B cell (primary cell): ENCODE data around the gene FLNB. TPM values are rescaled to one million over a fixed set of nuclear protein-coding genes. Genes with fewer than 3 reads are reported as not detected.
A peak's percentile ranks its signal among the peaks of the same experiment; 100 is the strongest.
"Not testable (repeated sequence)": the region's sequence is repeated elsewhere in the genome, so short reads cannot be mapped to it uniquely, and the experiment has no call there.

Experiments used
- ATAC-seq: fragments of 200-7000 bp; cut with Tn5 transposase; one replicate; pipeline ENCODE4 v1.10.0; 2021; ENCODE audit warnings: low read depth, mild to moderate bottlenecking, moderate number of reproducible peaks, moderate library complexity
- CTCF ChIA-PET: fragments of 350-600 bp; sonication (Branson Sonifier 250); formaldehyde crosslinking; loops from one replicate; lab custom pipeline; 2021; ENCODE audit warnings: antibody characterized with exemption, inconsistent platforms; lab: Charles Lee
- POLR2A ChIA-PET: fragments of 350-600 bp; sonication (Branson Sonifier 250); formaldehyde crosslinking; loops from one replicate; lab custom pipeline; 2021; ENCODE audit warnings: antibody characterized with exemption; lab: Charles Lee
- DNase-seq: peaks from one replicate; pipeline ENCODE4 v3.0.0; 2013
- H2AFZ ChIP-seq: 2 replicates; pipeline ENCODE4 v1.6.1; 2012; ENCODE audit warnings: mild to moderate bottlenecking, low read depth, low read length; ENCODE audit not compliant: insufficient read depth, poor library complexity, severe bottlenecking
- H3K27ac ChIP-seq, 2 donors: 1 replicate in 1 of 2; 2 replicates in 1 of 2; pipeline ENCODE4 v1.5.1; 2012 to 2013; ENCODE audit warnings: low read length in 2 of 2, mild to moderate bottlenecking in 2 of 2, moderate library complexity in 1 of 2
- H3K27me3 ChIP-seq, 4 experiments: fragments of 200-600 bp in 1 of 4; sonication (generic) in 1 of 4; replicated peaks in 1 of 4; 1 replicate in 2 of 4; 2 replicates in 2 of 4; pipeline versions ENCODE4 v1.6.1 to v1.7.0; 2013 to 2016; ENCODE audit warnings: low read length in 3 of 4, mild to moderate bottlenecking in 2 of 4, mixed read lengths in 1 of 4, moderate library complexity in 1 of 4; ENCODE audit not compliant: insufficient read depth in 4 of 4, control insufficient read depth in 3 of 4; ENCODE audit errors: control extremely low read depth in 1 of 4
- H3K36me3 ChIP-seq, 2 experiments: replicated peaks in 1 of 2; 1 replicate in 1 of 2; 2 replicates in 1 of 2; pipeline versions ENCODE4 v1.6.1 to v1.7.1; 2013; ENCODE audit warnings: low read length in 1 of 2; ENCODE audit not compliant: insufficient read depth in 2 of 2, control insufficient read depth in 1 of 2; ENCODE audit errors: control extremely low read depth in 1 of 2, extremely low read depth in 1 of 2
- H3K4me1 ChIP-seq, 2 donors: fragments of 200-600 bp in 1 of 2; sonication (generic) in 1 of 2; 1 replicate in 1 of 2; 2 replicates in 1 of 2; pipeline versions ENCODE4 v1.5.1 to v1.6.1; 2013 to 2017; ENCODE audit warnings: low read length in 2 of 2; ENCODE audit not compliant: control insufficient read depth in 2 of 2, insufficient read depth in 2 of 2
- H3K4me2 ChIP-seq: replicated peaks from 2 replicates; pipeline ENCODE3; 2012; ENCODE audit warnings: mild to moderate bottlenecking, low read depth, low read length; ENCODE audit not compliant: poor library complexity, severe bottlenecking
- H3K4me3 ChIP-seq, 5 experiments: fragments of 200-600 bp in 1 of 5; sonication (generic) in 1 of 5; 1 replicate in 3 of 5; 2 replicates in 2 of 5; pipeline versions ENCODE4 v1.5.1 to v1.7.0; 2011 to 2016; ENCODE audit warnings: low read length in 4 of 5, mild to moderate bottlenecking in 4 of 5, low read depth in 2 of 5, control low read depth in 1 of 5, moderate library complexity in 1 of 5; ENCODE audit not compliant: insufficient read depth in 1 of 5; ENCODE audit errors: control extremely low read depth in 1 of 5, extremely low read depth in 1 of 5
- H3K79me2 ChIP-seq: fragments of 200-600 bp; sonication (generic); one replicate; pipeline ENCODE4 v1.6.0; 2016; ENCODE audit warnings: low read length; ENCODE audit not compliant: control insufficient read depth, insufficient read depth
- H3K9ac ChIP-seq: fragments of 200-600 bp; sonication (generic); 2 replicates; pipeline ENCODE4 v1.6.1; 2017; ENCODE audit warnings: mild to moderate bottlenecking, low read length, moderate library complexity
- H3K9me3 ChIP-seq, 3 donors: one replicate each; pipeline versions ENCODE4 v1.6.1 to v1.7.1; 2013; ENCODE audit warnings: low read length in 2 of 3; ENCODE audit not compliant: control insufficient read depth in 2 of 3, insufficient read depth in 1 of 3; ENCODE audit errors: control extremely low read depth in 1 of 3
- H4K20me1 ChIP-seq: 2 replicates; pipeline ENCODE4 v1.6.0; 2012; ENCODE audit warnings: mild to moderate bottlenecking, low read length; ENCODE audit not compliant: insufficient read depth, control insufficient read depth, poor library complexity, severe bottlenecking
- H3K27ac Mint-ChIP-seq: one replicate; pipeline ENCODE4 v1.8.0; 2021; ENCODE audit warnings: mixed read lengths
- H3K27me3 Mint-ChIP-seq: one replicate; pipeline ENCODE4 v1.8.0; 2021; ENCODE audit warnings: mixed read lengths
- H3K4me1 Mint-ChIP-seq: one replicate; pipeline ENCODE4 v1.8.0; 2021; ENCODE audit warnings: mixed read lengths
- H3K4me3 Mint-ChIP-seq: one replicate; pipeline ENCODE4 v1.8.0; 2021; ENCODE audit warnings: mixed read lengths
- H3K9me3 Mint-ChIP-seq: one replicate; pipeline ENCODE4 v1.8.0; 2022; ENCODE audit warnings: mixed read lengths; ENCODE audit not compliant: insufficient read depth
- EZH2 ChIP-seq: IDR thresholded peaks from 2 replicates; pipeline ENCODE4 v1.6.1; 2012; ENCODE audit warnings: borderline replicate concordance, low read depth, mild to moderate bottlenecking, moderate library complexity, low read length; ENCODE audit not compliant: insufficient read depth, poor library complexity, severe bottlenecking
- WGBS: methylation state at CpG from one replicate; pipeline ENCODE4 v1.1.5; 2013; ENCODE audit warnings: missing lambda C conversion rate; ENCODE audit not compliant: insufficient coverage; 5-methylcytosine and 5-hydroxymethylcytosine counted together
- intact Hi-C: fragments of 100-400 bp; cut with micrococcal nuclease; formaldehyde crosslinking; loops from one replicate; pipeline ENCODE4 v1.10.0; 2022
- polyA plus RNA-seq: library from polyadenylated mRNA; depleted of rRNA; stranded (reverse); fragments of >200 nt; gene quantifications from 2 replicates; pipeline ENCODE4 v1.2.3, GENCODE V29; 2012
- total RNA-seq, 2 donors: library from RNA; stranded (reverse); fragments of 120-200 nt in 1 of 2; gene quantifications; 1 replicate in 1 of 2; 2 replicates in 1 of 2; pipeline versions ENCODE4 v1.2.3 to v1.2.4, GENCODE V29; 2013 to 2022
- TF ChIP-seq, protein P1 (sequence below): fragments of 200-600 bp; IDR thresholded peaks from one replicate; pipeline ENCODE4 v1.8.0; 2022; ENCODE audit warnings: antibody characterized with exemption, mild to moderate bottlenecking

Gene FLNB
- total and polyA plus RNA-seq, 2 donors (not counting 1 experiment from before 2014, with no cell fraction given), result 25.5 to 28.3 TPM

- H3K9me3 ChIP-seq, H2AFZ ChIP-seq, intact Hi-C loops, H3K27me3 ChIP-seq, H3K27me3 Mint-ChIP-seq, H3K79me2 ChIP-seq, H3K36me3 ChIP-seq, H3K9ac ChIP-seq, DNase-seq, H3K9me3 Mint-ChIP-seq, H3K4me3 ChIP-seq, H4K20me1 ChIP-seq, ATAC-seq: not testable (repeated sequence)
- H3K4me1 Mint-ChIP-seq, result peaks cover 67% of the 10 kb centered on the region
- POLR2A ChIA-PET, result interaction anchor here (0.6 kb wide), 2 partner anchors 11 to 14 kb away, joined by 3 to 5 read pairs; no protein-coding TSS in a partner anchor
- H3K4me3 Mint-ChIP-seq, result peak overlapping the region; percentile 76
- H3K4me2 ChIP-seq, result peak overlapping the region; percentile 68
- CTCF ChIA-PET, result interaction anchor here (1.3 to 9.6 kb wide), 5 partner anchors 12 to 104 kb away, joined by 3 to 66 read pairs (median 27); partner anchors contain the start of genes HTD2 and RPP14
- peaks cover 69 to 73% of the 10 kb centered on the region in 2 donors for H3K4me1 ChIP-seq
- H3K27ac Mint-ChIP-seq, result peak overlapping the region; percentile 68
- WGBS, result 33% methylated on average over 1 of the region's 3 CpGs
- H3K27ac ChIP-seq, result peak overlapping the region in 1 of 2 donors; percentile 57
Measured at GRCh38 chr3:58201451-58201850, 193.2 kb downstream of the FLNB start.

DNA sequence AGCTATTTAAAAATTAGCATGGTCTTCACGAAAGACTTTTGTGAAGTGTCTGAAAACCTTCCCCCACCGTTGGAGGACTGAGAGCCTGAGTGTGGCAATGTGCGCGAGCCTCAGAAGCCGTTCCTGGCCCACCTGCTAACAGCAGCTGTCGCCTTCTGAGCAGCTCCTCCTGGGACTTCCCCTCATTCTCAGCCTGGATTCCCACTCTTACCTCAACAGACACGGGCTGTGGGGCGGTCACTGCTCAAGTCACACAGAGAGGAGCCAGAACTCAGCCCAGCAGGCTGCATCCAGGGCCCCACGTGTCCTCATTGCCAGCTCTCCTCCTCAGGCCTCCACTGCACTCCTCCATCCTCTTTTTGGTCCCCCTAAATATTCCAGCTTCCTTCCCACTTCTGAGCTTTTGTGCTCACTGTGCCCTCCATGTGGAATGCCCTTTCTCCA, 194.7 kb downstream of the FLNB start:
- POLR2A ChIA-PET, result interaction anchor here (0.6 to 1.7 kb wide), 2 partner anchors 13 to 14 kb away, joined by 6 to 11 read pairs; no protein-coding TSS in a partner anchor
- WGBS, result 1% methylated on average over 9 of the region's 9 CpGs
- Mint-ChIP-seq H3K27me3 (no peaks in the 10 kb centered on the region), H3K9me3 (no peaks in the 10 kb centered on the region), H3K4me3 (peak overlapping the region; percentile 63), H3K27ac (peak overlapping the region; percentile 57), H3K4me1 (peaks cover 53% of the 10 kb centered on the region)
- H3K79me2 ChIP-seq, result no peaks in the 10 kb centered on the region
- no peaks in the 10 kb centered on the region for H3K9me3 ChIP-seq
- no peak overlapping the region for H3K9ac ChIP-seq
- intact Hi-C loops, result no loop called here
- no peaks in the 10 kb centered on the region for H4K20me1 ChIP-seq
- ATAC-seq (peak; percentile 63), DNase-seq (peak; percentile 65)
- H2AFZ ChIP-seq, result peak overlapping the region; percentile 30
- no peak for TF ChIP-seq EZH2
- TF ChIP-seq, protein P1, sequence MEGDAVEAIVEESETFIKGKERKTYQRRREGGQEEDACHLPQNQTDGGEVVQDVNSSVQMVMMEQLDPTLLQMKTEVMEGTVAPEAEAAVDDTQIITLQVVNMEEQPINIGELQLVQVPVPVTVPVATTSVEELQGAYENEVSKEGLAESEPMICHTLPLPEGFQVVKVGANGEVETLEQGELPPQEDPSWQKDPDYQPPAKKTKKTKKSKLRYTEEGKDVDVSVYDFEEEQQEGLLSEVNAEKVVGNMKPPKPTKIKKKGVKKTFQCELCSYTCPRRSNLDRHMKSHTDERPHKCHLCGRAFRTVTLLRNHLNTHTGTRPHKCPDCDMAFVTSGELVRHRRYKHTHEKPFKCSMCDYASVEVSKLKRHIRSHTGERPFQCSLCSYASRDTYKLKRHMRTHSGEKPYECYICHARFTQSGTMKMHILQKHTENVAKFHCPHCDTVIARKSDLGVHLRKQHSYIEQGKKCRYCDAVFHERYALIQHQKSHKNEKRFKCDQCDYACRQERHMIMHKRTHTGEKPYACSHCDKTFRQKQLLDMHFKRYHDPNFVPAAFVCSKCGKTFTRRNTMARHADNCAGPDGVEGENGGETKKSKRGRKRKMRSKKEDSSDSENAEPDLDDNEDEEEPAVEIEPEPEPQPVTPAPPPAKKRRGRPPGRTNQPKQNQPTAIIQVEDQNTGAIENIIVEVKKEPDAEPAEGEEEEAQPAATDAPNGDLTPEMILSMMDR, result no peak
- peaks cover 55 to 58% of the 10 kb centered on the region in 2 donors for H3K4me1 ChIP-seq
- H3K27me3 ChIP-seq, result no peaks in the 10 kb centered on the region
- CTCF ChIA-PET, result interaction anchor here (0.8 to 9.6 kb wide), 6 partner anchors 10 to 103 kb away, joined by 3 to 66 read pairs (median 10); partner anchors contain the start of genes HTD2 and RPP14
- H3K4me2 ChIP-seq, result peak overlapping the region; percentile 43
- H3K4me3 ChIP-seq, result no peak overlapping the region
- peak overlapping the region in 1 of 2 donors; percentile 21 for H3K27ac ChIP-seq
- no peaks in the 10 kb centered on the region for H3K36me3 ChIP-seq
